ENCODE measurements around the gene OSBP2. TPM values are rescaled to one million over a fixed set of nuclear protein-coding genes. Genes with fewer than 3 reads are reported as not detected.

The OSBP2 gene
- total and polyA plus RNA-seq, 10 of the 15 experiments (the other 5 are each of a cell fraction or from before 2014, with no cell fraction given), result 0.11 to 7.7 (median 3.6) TPM

GRCh38 chr22:30877662-30878515 is 183.2 kb downstream of the OSBP2 start:
- no peak overlapping the region for H3K4me3 ChIP-seq
- H3K9ac ChIP-seq (ENCODE audit: control insufficient read depth, insufficient read depth, low read length), result no peak overlapping the region
- BruUV-seq (replicated peaks), result no TSS peak
- TF ChIP-seq SP1 (IDR thresholded peaks at IDR 0.05; ENCODE audit: low read depth, low read length) (no peak), REST (IDR thresholded peaks at IDR 0.05; ENCODE audit: low read depth, low read length) (no peak), IKZF2 (IDR thresholded peaks at IDR 0.05) (no peak), SIX5 (IDR thresholded peaks at IDR 0.05; ENCODE audit: low read depth, low read length, severe bottlenecking) (no peak), IRF3 (IDR thresholded peaks at IDR 0.05) (no peak), ATF7 (IDR thresholded peaks at IDR 0.05; ENCODE audit: low read depth) (no peak), NKRF (conservative IDR thresholded peaks at IDR 0.05) (no peak), MLLT1 (IDR thresholded peaks at IDR 0.05) (no peak), PML (IDR thresholded peaks at IDR 0.05; ENCODE audit: low read length) (no peak), RUNX3 (IDR thresholded peaks at IDR 0.05; ENCODE audit: low read length) (no peak)
- 39% methylated on average over 15 of the region's 15 CpGs for WGBS (ENCODE audit: insufficient coverage, insufficient replicate concordance, low lambda C conversion rate, missing lambda C conversion rate)
- ATAC-seq (no peak), DNase-seq (ENCODE audit: low read depth, low spot score) (no peak), FAIRE-seq (no peak)
- H3K4me2 ChIP-seq (ENCODE audit: control insufficient read depth, insufficient read depth), result no peak overlapping the region
- no peaks in the 10 kb centered on the region for H3K27me3 ChIP-seq (replicated peaks in 1 of 2; ENCODE audit: control insufficient read depth in 2 of 2, insufficient read depth in 2 of 2, low read length in 1 of 2)
- intact Hi-C loops (cut with micrococcal nuclease; ENCODE audit: unreplicated experiment), result no loop called here
- ChIA-PET SMC1A (ENCODE audit: uncharacterized antibody, unreplicated experiment) (no interaction called here), POLR2A (no interaction called here), CTCF (interaction anchor here (0.6 to 1.4 kb wide), 2 partner anchors 9 to 13 kb away, joined by 3 to 4 read pairs; no protein-coding TSS in a partner anchor), RAD21 (ENCODE audit: unreplicated experiment) (no interaction called here)
- H3K9me3 ChIP-seq (replicated peaks; ENCODE audit: control insufficient read depth, insufficient read depth, low read length), result no peaks in the 10 kb centered on the region
- no peaks in the 10 kb centered on the region for H3K36me3 ChIP-seq (ENCODE audit: control insufficient read depth in 2 of 2, insufficient read depth in 2 of 2, low read length in 1 of 2)
- H4K20me1 ChIP-seq (ENCODE audit: control insufficient read depth, insufficient read depth), result no peaks in the 10 kb centered on the region
- no peaks in the 10 kb centered on the region for H3K4me1 ChIP-seq (ENCODE audit: control insufficient read depth, insufficient read depth, low read length)
- H3K27ac ChIP-seq (ENCODE audit: control insufficient read depth, insufficient read depth), result no peak overlapping the region
- in situ Hi-C loops (cut with MboI), result no loop called here
- no peaks in the 10 kb centered on the region for H3K79me2 ChIP-seq (ENCODE audit: control insufficient read depth, insufficient read depth, low read length)
- H2AFZ ChIP-seq (ENCODE audit: control insufficient read depth, low read depth, low read length), result no peak overlapping the region
